K562 (cell line): Measurements from ENCODE around the gene HAPLN3. TPM values are rescaled to one million over a fixed set of nuclear protein-coding genes. Genes with fewer than 3 reads are reported as not detected.

ENCODE experiments used
- ATAC-seq: fragments of 200-7000 bp; cut with Tn5 transposase; 3 replicates; pipeline ENCODE4 v1.9.1; 2020; ENCODE audit warnings: moderate library complexity
- BruUV-seq: library from RNA; stranded (reverse); fragments of 400-500 nt; replicated peaks from 2 replicates; lab custom pipeline; 2021; lab: Mats Ljungman, UMichigan
- CTCF ChIA-PET: fragments of 300-600 bp; formaldehyde crosslinking; extraction: SDS; loops from one replicate; lab custom pipeline; 2021; ENCODE audit warnings: low intra/inter-chr PET ratio; lab: Yijun Ruan, JAX
- POLR2A ChIA-PET: fragments of 300-600, 350-650 bp; sonication (Branson Sonifier 250); formaldehyde crosslinking; extraction: SDS; loops from one replicate; lab custom pipeline; 2021; ENCODE audit warnings: antibody characterized with exemption, inconsistent platforms; lab: Yijun Ruan, JAX
- DNase-seq, 4 experiments: peaks; one replicate each; pipeline versions ENCODE4 v3.0.0 to v3.0.0-alpha.2; 2011 to 2018; ENCODE audit warnings: low spot score in 3 of 4, mixed read lengths in 3 of 4; ENCODE audit errors: extremely low read depth in 1 of 4
- FAIRE-seq: peaks from 2 replicates; lab custom pipeline; 2011; peaks lifted over from hg19 to GRCh38; lab: Jason Lieb, UNC
- H2AFZ ChIP-seq: 2 replicates; pipeline ENCODE4 v1.6.0; 2011; ENCODE audit warnings: low read depth, low read length, control low read depth, inconsistent platforms
- H3K27ac ChIP-seq: fragments of 200-600 bp; 3 replicates; pipeline ENCODE4 v1.8.0; 2011; ENCODE audit warnings: low read depth, mild to moderate bottlenecking, control low read depth, inconsistent platforms, low read length, moderate library complexity, mixed read lengths; ENCODE audit errors: extremely low read depth
- H3K27me3 ChIP-seq, 2 experiments: fragments of 300-600 bp in 1 of 2; 2 replicates in 1 of 2; 3 replicates in 1 of 2; pipeline versions ENCODE4 v1.6.0 to v1.8.0; 2011; ENCODE audit warnings: inconsistent platforms in 2 of 2, low read length in 2 of 2, mild to moderate bottlenecking in 1 of 2, mixed read lengths in 1 of 2, moderate library complexity in 1 of 2; ENCODE audit not compliant: control insufficient read depth in 2 of 2, insufficient read depth in 2 of 2
- H3K36me3 ChIP-seq: fragments of 300-600 bp; 3 replicates; pipeline ENCODE4 v1.8.0; 2011; ENCODE audit warnings: mild to moderate bottlenecking, low read length, inconsistent platforms; ENCODE audit not compliant: control insufficient read depth, insufficient read depth
- H3K4me1 ChIP-seq, 2 experiments: fragments of 200-600 bp in 1 of 2; replicated peaks in 1 of 2; 2 replicates in 1 of 2; 3 replicates in 1 of 2; pipeline versions ENCODE4 v1.5.1 to v1.8.0; 2011; ENCODE audit warnings: inconsistent platforms in 2 of 2, low read length in 2 of 2, mild to moderate bottlenecking in 1 of 2, mixed read lengths in 1 of 2, moderate library complexity in 1 of 2; ENCODE audit not compliant: control insufficient read depth in 2 of 2, insufficient read depth in 2 of 2
- H3K4me2 ChIP-seq: 2 replicates; pipeline ENCODE4 v1.6.1; 2011; ENCODE audit warnings: low read length, control low read depth, inconsistent platforms, mixed read lengths; ENCODE audit not compliant: insufficient read depth
- H3K4me3 ChIP-seq: fragments of 200-600 bp; sonication (generic), shearing (Covaris generic); 2 replicates; pipeline ENCODE4 v1.5.1; 2016; ENCODE audit warnings: control low read depth, inconsistent platforms
- H3K79me2 ChIP-seq: fragments of 200-600 bp; 3 replicates; pipeline ENCODE4 v1.8.0; 2011; ENCODE audit warnings: low read length, inconsistent platforms; ENCODE audit not compliant: control insufficient read depth, insufficient read depth
- H3K9ac ChIP-seq, 2 experiments: 2 replicates each; pipeline versions ENCODE4 v1.6.0 to v1.6.1; 2011; ENCODE audit warnings: low read depth in 2 of 2, low read length in 2 of 2, control low read depth in 1 of 2, inconsistent platforms in 1 of 2, mild to moderate bottlenecking in 1 of 2, mixed read lengths in 1 of 2; ENCODE audit not compliant: insufficient read depth in 1 of 2
- H3K9me1 ChIP-seq: one replicate; pipeline ENCODE4 v1.6.0; 2011; ENCODE audit warnings: inconsistent platforms, mild to moderate bottlenecking, low read length, moderate library complexity; ENCODE audit not compliant: control insufficient read depth, insufficient read depth
- H3K9me3 ChIP-seq: replicated peaks from 2 replicates; pipeline ENCODE4 v1.5.1; 2011; ENCODE audit warnings: low read depth, low read length, inconsistent platforms; ENCODE audit not compliant: control insufficient read depth, insufficient read depth
- H4K20me1 ChIP-seq: replicated peaks from 2 replicates; pipeline ENCODE4 v1.6.1; 2011; ENCODE audit warnings: low read length, inconsistent platforms, mixed read lengths; ENCODE audit not compliant: control insufficient read depth, insufficient read depth
- C11orf30 ChIP-seq: fragments of 450-650 bp; IDR thresholded peaks from 2 replicates; pipeline ENCODE4 v1.6.1; 2016; ENCODE audit warnings: low read depth, mild to moderate bottlenecking
- ZNF316 ChIP-seq: fragments of 450-650 bp; IDR thresholded peaks from 2 replicates; pipeline ENCODE4 v1.6.1; 2016
- WGBS: fragments of 100-300 bp; shearing (Covaris generic); methylation state at CpG from one replicate; pipeline ENCODE4 v1.1.6; 2016; ENCODE audit warnings: low coverage, mixed read lengths; ENCODE audit not compliant: insufficient coverage; ENCODE audit errors: missing lambda C conversion rate; 5-methylcytosine and 5-hydroxymethylcytosine counted together
- in situ Hi-C: fragments of 300-500 bp; cut with MboI; formaldehyde crosslinking; loops from 4 replicates; pipeline ENCODE4 v1.15.0; 2018; ENCODE audit warnings: inconsistent platforms, mixed read lengths
- intact Hi-C: fragments of 100-400 bp; cut with micrococcal nuclease; formaldehyde crosslinking; loops from 2 replicates; pipeline ENCODE4 v1.14.2; 2022
- polyA plus RNA-seq, 8 experiments: library from polyadenylated mRNA; depleted of rRNA in 4 of 8; stranded (reverse) in 5 of 8; unstranded in 3 of 8; fragments of >200 nt; fragmentation: Nextera tagmentation in 2 of 8; fragmentation: Illumina TruSeq in 1 of 8; extraction: Ambion mirVana in 2 of 8; extraction: Trizol in 1 of 8; gene quantifications; 2 replicates each; pipeline versions ENCODE4 v1.2.1 to v1.2.3, GENCODE V29; 2011 to 2014; ENCODE audit warnings: inconsistent platforms in 1 of 8, missing spikeins in 1 of 8
- total RNA-seq, 7 experiments: library from RNA; depleted of rRNA in 6 of 7; stranded (reverse); fragments of >200 nt in 6 of 7; fragmentation: Illumina TruSeq in 2 of 7; extraction: Trizol in 2 of 7; gene quantifications; 2 replicates each; pipeline versions ENCODE4 v1.2.1 to v1.2.3, GENCODE V29; 2011 to 2021; ENCODE audit warnings: low replicate concordance in 1 of 7
- TF ChIP-seq, protein P1 (sequence below), 2 experiments: IDR thresholded peaks; 2 replicates each; pipeline ENCODE4 v1.6.1; 2011; ENCODE audit warnings: borderline replicate concordance in 1 of 2, control low read depth in 1 of 2, low read depth in 1 of 2, low read length in 1 of 2, mild to moderate bottlenecking in 1 of 2, mixed read lengths in 1 of 2, moderate library complexity in 1 of 2; ENCODE audit not compliant: insufficient read depth in 1 of 2, insufficient read length in 1 of 2, poor library complexity in 1 of 2, severe bottlenecking in 1 of 2; ENCODE audit errors: extremely low read depth in 1 of 2

Gene HAPLN3
- total and polyA plus RNA-seq, 9 of the 15 experiments (the other 6 are each of a cell fraction or from before 2014, with no cell fraction given) = 0.04 to 2.4 (median 0.65) TPM

- Histone ChIP-seq H3K27me3 (no peaks in the 10 kb centered on the region), H3K27ac (no peak overlapping the region), H3K9me3 (no peaks in the 10 kb centered on the region), H3K9me1 (no peaks in the 10 kb centered on the region), H3K79me2 (peaks cover 26% of the 10 kb centered on the region), H3K4me3 (no peak overlapping the region), H2AFZ (no peak overlapping the region), H4K20me1 (no peaks in the 10 kb centered on the region), H3K4me1 (peaks cover 37 to 38% of the 10 kb centered on the region in 2 experiments), H3K4me2 (no peak overlapping the region), H3K36me3 (peaks cover 9% of the 10 kb centered on the region; the same call in 1 of the 3 replicates), H3K9ac (no peak overlapping the region)
- ChIA-PET POLR2A (interaction anchor here (0.9 to 1.4 kb wide), 2 partner anchors 10 to 14 kb away, joined by 3 read pairs; no protein-coding TSS in a partner anchor), CTCF (no interaction called here)
- whole genome bisulfite sequencing = 87% methylated on average over 9 of the region's 10 CpGs
- ATAC-seq = no peak
- no TSS peak for BruUV-seq
- DNase-seq = no peak
- FAIRE-seq = no peak
- intact Hi-C loops (no loop called here), in situ Hi-C loops (no loop called here)
- TF ChIP-seq C11orf30 = 0 out of 2 replicates have a peak, but pooled peaks have one; percentile 12
- 0 out of 2 replicates have a peak, but pooled peaks have one; percentile 21 for TF ChIP-seq ZNF316
- TF ChIP-seq, protein P1, sequence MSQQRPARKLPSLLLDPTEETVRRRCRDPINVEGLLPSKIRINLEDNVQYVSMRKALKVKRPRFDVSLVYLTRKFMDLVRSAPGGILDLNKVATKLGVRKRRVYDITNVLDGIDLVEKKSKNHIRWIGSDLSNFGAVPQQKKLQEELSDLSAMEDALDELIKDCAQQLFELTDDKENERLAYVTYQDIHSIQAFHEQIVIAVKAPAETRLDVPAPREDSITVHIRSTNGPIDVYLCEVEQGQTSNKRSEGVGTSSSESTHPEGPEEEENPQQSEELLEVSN (IDR thresholded peaks at IDR 0.05; ENCODE audit: borderline replicate concordance in 1 of 2, extremely low read depth in 1 of 2, insufficient read depth in 1 of 2, insufficient read length in 1 of 2, low read depth in 1 of 2, low read length in 1 of 2, poor library complexity in 1 of 2, severe bottlenecking in 1 of 2) = no peak
Observed at GRCh38 chr15:88915354-88915753, 20.0 kb upstream of the HAPLN3 start.
